TTC549 (cell line): ENCODE measurements around the gene SWI5.

Experiments used
- FAIRE-seq: peaks from 2 replicates; lab custom pipeline; 2012; peaks lifted over from hg19 to GRCh38; lab: Jason Lieb, UNC

Gene SWI5

DNA sequence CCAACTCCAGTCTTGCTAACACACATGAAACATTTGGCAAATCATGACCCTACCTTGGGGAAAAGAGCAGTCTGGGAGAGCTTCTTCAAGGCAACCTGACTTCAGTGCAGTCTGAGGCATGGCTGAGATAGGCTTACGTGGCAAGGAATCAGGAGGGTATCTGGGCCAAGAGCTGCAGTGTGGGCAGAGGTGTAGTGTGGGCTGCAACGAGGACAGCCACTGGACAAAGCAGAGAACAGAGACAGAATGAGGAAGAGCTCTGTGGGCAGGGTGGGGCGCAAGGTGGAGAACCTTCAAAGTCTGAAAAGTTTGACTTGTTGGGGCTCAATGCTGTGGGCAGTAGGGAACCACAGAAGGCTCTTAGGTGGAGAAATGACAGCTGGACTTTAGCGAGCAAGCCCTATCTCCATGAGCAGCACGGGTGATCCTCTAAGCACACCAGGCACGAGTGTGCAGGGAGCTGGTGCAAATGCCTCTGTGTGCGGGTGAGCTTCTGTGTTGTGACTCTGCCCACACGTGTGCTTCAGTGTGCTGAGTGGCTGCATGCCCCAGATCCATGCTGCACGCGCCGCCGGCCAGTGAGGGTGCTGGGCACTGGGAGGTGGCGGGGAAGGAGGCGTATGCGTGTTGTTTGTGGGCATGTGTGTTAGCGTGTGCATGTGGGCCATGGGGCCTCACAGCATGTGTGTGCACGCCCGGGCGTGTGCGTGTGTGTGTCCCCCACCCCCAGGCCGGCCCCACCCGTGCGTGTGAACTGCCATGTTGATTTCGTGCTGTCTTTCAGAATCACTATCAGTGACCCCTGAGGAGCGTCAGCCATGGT lies 23.5 kb upstream of the SWI5 start:
- FAIRE-seq: no peak

DNA sequence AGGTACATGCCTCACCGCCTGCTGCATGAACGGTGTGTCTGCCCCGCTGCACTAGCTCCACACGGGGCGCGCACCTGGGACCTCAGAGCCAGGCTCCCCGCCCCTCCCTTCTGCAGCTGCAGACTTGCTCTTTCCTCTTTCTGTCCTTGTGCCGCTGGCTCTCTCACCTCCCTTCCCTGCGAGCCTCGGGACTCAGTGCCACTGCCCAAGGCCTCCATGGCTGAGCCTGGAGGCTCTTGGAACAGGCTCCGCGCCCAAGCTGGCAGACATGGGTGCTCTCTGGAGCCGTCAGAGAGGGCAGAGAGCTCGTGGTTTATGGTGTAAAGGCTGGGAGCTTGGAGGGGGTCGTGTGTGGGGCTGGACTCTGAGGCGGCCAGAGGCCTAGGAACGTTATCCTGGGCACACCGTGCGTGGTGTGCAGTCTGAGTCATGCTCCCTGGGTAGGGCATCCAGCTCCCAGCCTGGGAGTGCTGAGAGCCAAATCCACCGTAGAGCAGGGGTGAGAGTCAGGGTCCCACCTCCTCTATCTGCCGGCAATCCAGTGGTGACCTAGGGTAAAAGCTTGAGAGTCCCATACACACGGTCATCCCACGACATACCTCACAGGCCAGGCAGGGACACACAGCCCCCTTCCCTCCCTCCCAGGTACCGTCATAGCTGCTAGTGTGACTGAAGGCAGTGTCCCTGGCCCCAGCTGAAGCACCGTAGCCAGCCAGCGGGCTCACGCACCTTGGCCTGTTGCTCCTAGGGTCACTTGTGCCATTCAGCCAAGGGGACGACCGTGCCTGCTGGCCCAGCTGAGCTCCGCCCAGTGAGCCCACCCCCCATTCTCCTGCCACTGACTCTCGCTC lies 22.7 kb upstream of the SWI5 start:
- FAIRE-seq: no peak

DNA sequence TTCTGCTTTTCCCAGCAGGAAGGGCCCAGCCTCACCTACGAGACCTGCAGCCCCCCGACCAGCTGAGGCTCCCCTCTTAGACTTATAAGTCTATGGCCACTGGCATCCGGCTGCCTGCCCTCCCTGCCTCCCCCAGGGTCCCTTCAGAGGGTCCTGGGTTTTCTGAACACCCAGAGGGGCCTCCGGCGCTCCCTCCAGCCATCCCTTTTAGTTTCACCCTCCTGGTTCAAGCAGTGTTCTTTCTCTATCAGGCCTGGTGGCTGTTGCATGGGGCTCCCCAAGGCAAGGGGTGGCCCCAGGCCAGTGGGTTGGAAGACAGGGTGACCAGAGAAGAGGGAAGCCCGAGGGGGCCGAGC lies 22.1 kb upstream of the SWI5 start:
- FAIRE-seq: no peak

DNA sequence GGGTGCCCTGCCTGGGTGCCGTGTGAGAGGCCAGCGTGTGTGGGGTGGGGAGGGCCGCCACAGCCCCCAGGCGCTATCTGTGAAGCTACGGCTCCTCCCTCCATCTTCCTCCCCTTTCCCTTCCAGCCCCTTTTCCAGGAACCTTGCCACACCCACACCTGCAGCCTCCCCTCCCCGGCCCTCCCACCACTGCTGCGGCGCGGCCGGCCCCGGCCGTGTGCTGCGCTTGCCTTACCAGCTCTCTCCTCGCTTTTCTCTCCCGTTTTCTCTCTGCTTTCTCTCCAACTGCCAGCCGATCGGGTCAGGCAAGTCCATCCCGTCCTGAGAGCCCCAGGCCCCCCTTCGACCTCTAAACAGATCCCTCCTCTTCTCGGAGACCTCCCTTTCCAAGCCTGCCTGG lies 21.7 kb upstream of the SWI5 start:
- no peak for FAIRE-seq

DNA sequence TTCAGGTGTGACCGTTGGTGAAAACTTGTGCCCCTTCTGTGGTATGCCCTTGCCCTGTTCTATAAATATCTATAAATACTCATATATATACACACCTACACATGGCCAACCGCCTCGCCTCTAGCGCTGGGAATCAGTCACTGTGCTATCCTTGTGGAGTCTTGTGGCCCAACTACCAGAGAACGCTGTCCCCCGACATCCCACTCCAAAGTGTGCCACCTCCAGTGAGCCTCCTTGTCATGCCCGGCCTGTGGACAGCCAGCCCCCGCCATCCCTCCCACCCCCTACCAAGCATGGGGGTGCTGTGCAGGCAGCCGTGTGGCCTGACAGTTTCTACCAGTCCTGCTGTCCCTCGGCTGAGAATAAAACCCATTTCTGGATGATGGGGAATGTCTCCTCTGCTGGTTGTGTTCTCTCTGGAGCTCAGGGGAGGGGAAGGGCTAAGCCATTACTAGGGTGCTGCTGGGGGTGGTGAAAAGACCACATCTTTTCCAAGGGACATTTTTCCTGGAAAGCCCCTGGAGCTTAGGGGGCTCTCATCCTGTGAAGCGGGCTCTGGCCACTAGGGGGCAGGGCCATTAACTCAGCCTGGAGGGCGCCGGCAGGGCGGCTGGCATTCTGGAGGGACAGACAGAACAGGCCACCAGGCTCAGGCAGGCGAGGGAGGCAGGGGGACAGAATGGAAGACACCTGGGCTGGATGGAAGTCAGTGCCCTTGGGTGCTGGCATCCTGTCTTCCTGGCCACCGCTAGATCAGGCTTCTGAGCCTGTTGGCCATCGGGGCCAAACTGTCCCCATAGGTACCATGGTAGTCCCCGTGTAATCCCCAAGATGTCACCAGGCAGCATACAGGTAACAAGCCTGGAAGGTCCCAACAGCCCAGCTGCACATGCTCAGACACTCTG lies 21.0 kb upstream of the SWI5 start:
- no peak for FAIRE-seq

DNA sequence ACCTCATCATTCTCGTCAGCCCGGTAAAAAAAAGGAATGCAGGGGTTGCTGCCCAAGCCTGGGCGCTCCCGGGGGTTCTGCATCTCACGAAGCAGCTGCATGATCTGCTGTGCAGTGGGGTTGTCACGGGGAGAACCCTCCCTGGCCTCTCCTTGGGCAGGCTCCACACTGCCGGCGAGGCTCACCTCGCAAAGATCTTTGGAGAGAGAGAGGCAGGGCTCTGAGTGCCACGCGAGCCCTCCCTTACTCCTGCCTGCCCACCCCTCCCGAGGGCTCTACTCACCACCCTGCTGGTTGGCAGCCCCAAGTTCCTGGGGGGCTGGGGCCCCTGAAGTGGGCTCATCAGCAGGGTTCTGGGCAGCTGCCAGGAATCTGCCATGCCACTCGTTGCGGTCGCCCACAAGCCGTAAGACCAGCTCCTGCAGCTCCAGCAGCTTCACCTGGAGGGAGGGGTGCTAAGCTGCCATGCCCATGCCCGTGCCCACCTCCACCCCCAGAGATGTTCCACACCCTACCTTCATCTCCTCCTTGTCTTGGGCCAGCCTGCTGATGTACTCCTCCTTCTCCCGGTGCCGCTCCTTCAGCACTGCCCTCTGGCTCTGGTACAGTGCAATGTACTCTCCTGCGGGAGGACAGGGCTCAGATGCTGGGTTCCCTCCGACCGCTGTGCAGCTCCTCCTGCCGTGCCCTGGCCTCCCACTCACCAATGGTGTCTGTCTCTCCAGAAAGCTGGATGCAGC lies 18.8 kb upstream of the SWI5 start:
- FAIRE-seq: no peak

DNA sequence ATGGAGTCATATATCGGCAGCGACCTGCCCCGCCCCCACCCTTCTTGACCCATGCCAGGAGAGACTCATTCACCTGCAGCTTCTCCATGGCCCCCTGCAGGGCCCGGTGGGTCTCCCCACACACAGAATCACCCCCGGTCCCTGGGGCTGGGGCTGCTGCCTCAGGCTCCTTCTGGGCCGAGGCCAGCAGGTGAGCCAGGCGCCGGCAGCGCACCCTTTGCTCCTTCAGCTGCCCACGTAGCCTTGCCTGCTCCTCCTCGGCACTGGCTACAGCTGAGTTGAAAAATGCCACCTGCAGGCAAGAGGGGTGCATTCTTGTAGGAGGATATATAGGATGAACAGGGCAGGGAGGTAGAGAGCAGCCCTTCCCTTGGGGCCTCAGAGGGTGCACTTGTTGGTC lies 18.2 kb upstream of the SWI5 start:
- FAIRE-seq: no peak

DNA sequence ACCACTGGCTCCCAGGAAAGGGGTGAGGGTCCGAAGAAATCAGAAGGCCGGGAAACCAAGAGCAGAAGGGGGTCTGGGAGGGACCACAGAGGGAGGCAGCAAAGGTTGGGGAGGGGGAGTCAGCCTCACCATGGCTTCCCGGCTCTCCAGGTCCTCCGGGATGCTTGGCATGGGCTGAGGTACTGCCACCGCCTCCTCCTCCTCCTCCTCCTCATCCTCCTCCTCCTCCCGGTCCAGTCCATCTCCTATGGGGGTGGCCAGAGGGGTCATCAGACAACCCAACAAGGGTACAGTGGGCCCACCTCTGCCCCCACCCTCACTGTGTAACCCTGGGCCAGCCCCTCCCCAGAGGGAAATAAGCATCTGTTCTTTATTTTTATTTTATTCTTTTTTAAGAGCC lies 17.8 kb upstream of the SWI5 start:
- FAIRE-seq: no peak

DNA sequence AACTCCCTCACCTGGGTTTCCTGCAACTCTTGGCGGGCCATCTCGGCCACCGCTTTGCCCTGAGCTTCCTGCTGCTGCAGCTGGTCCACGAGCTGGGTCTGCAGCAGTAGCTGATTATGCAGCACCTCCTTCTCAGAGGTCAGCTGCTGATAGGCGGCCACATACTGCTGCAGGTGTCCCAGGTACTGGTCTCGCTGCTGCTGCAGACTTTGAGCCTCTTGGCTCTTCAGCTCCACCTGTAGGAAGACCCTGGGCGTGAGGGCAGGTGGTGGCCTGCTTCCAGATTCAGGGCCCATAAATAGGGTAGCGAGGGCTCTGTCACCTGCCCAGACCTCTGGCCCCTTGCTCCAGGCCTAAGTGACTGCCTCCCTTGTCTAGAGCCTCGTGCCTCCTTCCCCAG lies 16.9 kb upstream of the SWI5 start:
- FAIRE-seq: no peak

DNA sequence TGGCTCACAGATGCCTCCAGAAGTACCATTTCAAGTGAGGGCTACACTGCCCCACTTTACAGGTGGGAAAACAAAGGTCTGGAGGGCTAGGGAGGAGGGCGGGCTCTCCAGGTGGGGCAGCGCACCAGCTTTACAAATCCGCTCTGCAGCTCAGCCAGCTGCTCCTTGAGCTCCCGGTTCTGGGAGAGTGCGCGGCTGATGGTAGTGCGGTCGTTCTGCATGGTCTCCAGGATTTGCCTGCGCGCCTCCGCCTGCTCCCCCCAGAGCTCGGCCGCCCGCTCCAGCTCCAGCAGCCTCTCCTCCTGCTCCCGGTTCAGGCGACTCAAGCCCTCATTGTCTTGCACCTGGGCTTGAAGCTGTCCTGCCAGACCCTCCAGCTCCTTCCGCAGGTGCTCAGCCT lies 15.7 kb upstream of the SWI5 start:
- FAIRE-seq: no peak

DNA sequence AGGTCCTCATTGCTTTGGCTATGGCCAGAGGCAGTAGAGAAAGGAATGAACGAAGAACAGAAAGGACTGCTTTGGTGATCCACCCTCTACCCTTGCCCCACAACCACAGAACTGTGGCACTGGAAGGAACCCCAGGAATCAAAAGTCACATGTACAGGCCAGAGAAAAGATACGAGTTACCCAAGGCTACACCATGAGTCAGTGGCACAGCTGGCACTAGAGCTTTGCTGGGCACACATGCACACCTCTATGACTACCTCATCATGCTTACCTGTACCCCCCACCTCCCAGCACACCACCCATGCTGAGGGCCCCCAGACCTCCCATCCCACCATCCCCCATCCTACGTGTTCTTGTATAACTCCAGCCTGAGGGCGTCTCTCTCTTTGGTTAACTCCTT lies 13.4 kb upstream of the SWI5 start:
- FAIRE-seq: no peak

DNA sequence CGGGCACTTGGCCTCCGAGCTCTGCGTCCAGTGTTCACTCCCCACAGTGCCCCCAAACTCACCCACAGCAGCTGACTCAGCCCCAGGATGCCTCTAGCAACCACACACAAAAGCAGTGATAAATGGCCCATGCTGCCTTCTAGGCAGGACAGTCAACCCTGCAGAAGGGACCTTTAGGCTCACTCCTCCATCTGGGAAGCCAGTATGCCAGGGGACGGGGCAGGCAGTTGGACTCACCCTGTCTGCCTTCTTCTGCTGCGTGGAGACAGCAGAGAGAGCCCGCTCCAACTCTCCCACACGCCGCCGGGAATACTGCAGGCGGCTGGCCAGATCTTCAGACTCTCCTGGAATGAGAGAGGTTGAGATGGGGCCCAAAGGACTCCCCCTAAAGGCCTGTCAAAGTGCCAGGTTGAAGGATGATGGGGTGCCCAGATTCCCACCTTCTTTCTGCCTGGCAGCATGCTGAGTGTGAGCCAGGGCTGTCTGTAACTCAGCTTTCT lies 10.7 kb upstream of the SWI5 start:
- FAIRE-seq: no peak

DNA sequence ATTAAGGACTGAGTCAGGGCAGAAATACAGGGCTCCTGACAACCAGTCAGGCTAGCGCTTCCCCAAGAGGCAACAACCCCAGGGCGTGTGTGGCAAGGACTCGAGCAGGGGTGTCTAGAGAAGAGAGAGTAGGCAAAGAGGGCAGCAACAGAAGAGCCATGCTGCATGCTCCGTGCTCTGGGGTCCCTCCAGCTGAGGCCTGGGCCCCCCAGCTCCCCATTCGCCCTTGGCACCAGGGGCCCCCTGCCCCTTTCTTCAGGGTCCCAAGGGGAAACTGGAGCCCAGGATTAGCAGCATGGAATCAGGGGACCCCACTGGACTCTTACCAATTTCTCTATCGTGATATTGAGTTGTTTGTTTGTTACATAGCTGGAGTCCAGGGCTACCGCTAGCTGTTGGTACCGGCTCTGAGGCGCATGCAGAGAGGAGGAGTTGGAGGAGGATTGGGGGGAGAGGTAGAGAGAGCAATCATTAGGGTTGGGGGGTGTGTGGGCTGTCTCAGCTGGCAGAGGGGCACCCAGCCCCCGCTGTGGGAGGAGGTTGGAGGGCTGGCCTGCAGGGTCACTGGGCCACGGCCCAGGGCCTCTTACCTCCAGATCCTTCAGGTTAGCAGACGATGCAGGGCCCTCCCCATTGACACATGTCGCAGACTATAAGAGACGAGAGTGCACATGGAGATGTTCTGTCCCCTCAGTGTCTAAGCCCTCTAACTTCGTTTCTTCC lies 9.0 kb upstream of the SWI5 start:
- FAIRE-seq: no peak

DNA sequence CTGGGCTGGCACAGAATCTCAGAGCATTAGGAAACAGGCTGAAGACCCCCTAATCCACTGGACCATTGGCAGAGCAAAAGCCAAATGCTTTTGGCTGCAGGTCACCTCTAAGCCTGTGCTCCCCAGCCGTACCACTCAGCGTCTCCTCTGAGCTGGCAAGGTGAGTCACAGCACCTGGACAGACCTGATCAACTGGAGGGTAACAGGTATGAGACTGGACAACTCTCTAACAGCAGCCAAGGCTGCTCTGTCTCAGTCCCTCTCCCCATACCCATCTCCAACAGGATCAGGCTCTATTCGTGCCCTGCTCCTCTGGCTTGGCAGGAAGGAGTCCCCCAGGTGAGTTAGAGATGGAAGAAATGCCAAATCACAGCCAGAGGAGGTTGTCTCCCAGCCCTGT lies 5.0 kb upstream of the SWI5 start:
- no peak for FAIRE-seq

DNA sequence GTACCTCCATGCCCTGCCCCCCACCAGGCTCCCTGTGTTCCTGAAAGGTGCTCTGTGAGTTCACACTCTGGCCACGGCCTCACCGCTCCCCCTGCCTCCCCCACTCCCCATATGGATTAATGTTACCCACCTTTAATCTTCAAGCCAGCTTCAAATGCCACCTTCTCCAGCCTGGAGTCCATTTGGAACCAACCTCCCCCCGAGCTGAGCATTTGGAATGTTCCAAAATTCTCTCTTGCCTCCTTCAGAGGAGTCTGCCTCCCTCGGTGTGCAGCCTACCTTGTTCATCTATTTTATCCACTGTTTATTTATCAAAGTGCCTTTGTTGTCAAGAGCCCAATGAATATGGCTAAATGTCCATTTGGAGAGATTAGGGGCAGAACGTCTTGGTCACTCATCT lies 4.6 kb upstream of the SWI5 start:
- FAIRE-seq: no peak

DNA sequence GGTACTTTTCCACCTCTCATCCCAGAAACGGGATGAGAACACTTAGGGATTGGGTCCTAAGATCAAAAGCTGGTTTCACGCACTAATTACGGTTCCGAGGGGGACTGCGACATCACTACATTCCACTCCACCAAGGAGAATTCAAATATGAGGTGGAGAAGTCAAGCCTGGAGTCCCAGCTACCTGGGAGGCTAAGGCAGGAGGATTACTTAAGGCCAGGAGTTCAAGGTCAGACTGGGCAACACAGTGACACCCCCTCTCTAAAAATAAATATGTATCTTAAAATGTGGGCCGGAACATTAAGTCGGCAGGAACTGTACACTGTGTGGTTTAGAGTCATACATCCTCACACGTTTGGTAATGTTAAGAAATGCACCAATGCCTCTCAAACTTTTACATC lies 1.8 kb upstream of the SWI5 start:
- FAIRE-seq: no peak

DNA sequence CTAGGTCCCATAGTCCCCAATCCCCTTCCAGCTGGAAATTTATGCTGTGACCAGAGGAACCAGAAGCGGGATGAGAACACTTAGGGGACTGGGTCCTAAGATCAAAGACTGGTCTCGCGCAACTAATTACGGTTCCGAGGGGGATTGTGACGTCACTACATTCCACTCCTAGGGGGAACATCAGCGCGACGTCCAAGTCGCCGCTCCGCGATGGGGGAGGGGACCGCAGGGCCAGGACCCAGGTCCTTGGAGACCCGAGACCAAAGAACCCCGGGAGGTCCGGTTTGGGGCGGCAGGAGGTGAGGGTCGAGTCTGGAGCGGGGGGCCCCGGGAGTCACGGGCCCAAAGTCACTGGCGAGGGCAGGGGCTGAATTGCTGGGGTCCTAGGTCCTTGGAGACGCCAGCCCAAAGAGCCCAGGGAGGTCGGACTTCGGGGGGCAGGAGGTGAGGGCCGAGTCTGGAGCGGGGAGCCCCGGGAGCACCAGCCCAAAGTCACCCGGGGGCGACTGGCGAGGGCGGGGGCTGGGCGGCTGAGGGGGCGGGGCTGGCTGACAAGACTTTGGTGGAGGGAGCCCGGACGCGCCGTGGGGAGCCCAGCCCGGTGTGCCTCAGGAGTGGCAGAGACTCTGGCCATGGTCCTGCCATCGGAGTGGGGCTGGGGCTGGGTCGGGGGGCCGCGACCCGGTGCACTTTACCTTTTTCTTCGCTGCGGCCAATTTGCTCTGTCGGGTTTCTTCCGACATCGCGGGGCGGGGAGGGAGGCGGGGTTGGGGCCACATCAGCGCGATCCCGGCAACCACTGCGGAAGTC lies 673 bp upstream of the SWI5 start, which contains the start of gene GOLGA2:
Gene GOLGA2 (minus strand): TSS at position 810 of the 810 bp plus-strand sequence. CDS start 31 bp downstream, at position 779.
- no peak for FAIRE-seq

DNA sequence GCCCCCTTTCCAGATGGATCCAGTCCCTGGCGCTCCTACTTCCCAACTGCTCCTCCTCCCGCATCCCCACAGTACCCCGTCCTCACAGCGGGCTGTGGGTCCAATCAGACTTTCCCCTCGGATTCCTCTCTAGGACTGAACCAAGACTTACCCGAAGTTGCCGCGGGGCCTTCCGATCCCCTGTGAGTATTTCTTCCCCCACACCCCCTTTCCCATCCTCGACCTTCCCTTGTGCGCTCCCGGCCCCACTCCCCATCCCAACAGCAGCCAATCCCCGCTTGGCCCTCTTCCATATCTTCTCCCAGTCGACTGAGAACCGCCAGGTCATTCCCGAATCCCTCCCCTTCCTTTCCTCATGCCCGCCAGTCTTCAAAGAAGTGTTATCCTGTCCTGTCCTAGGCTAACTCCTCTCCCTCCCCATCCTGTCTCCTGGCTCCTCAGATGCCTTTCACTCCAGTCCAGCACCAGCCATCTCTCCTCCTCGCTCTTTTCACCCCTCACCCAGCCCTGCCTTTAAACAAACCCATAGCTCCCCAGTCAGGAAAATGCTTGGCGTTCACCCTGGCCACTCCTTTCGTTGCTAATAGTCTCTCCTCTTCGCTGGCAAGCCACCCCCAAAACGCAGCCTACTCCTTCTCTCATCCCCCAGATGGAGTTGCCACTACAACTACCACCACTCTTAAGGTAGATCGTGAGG lies 646 bp downstream of the SWI5 start:
- no peak for FAIRE-seq
